GF-D8 (cell line): Measurements from ENCODE around the gene MS4A1.
"Not testable (repeated sequence)": the region's sequence is repeated elsewhere in the genome, so short reads cannot be mapped to it uniquely, and the experiment has no call there.

Source experiments
- DNase-seq: peaks from one replicate; lab custom pipeline; 2025; lab: John Stamatoyannopoulos, UW

Gene MS4A1

GRCh38 chr11:60502221-60502775, 46.7 kb downstream of the MS4A1 start:
- no peak for DNase-seq

DNA sequence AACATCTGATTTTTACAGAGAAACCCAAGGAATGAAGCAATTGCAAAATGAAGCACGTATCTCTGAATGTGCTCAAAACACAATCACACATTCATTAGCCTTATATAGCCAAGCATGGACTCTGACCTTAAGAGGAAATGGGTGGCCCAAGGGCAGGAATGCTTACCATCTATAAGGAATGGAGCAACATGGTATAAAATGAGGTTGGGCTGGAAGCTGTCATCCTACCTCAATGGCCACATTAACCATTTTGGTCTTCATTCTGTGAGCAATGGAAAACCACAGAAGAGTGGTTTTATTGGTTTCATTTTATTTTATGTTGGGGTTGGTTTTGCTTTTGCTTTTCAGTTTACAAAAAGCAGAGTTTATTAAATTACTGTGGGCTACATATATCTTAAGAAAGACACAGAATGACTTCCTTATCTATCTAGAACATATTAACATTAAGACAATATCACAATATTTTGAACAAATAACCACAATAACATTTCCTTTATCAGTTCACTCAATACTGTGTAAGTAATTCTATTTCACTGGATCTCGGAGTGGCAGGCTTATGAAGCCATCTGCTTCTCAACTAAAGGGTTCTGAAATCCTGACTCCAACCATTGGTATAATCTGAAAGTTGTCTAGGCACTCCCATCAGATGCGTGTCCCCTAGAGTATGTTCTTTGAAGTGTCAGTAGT, 48.7 kb downstream of the MS4A1 start:
- no peak for DNase-seq

DNA sequence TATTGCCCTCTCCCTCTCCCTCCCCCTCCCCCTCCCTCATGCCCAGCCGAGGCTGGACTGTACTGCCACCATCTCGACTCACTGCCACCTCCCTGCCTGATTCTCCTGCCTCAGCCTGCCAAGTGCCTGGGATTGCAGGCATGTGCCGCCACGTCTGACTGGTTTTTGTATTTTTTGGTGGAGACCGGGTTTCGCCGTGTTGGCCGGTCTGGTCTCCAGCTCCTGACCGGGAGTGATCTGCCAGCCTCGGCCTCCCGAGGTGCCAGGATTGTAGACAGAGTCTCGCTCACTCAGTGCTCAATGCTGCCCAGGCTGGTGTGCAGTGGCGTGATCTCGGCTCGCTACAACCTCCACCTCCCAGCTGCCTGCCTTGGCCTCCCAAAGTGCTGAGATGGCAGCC, 54.0 kb downstream of the MS4A1 start:
- DNase-seq = not testable (repeated sequence)

DNA sequence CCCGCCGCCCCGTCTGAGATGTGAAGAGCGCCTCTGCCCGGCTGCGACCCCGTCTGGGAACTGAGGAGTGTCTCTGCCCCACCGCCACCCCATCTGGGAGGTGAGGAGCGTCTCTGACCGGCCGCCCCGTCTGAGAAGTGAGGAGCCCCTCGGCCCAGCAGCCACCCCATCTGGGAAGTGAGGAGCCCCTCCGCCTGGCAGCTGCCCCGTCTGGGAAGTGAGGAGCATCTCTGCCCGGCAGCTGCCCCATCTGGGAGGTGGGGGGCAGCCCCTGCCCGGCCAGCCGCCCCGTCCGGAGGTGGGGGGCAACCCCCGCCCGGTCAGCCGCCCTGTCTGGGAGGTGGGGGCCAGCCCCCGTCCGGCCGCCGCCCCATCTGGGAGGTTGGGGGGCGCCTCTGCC, 54.6 kb downstream of the MS4A1 start:
- DNase-seq = not testable (repeated sequence)

DNA sequence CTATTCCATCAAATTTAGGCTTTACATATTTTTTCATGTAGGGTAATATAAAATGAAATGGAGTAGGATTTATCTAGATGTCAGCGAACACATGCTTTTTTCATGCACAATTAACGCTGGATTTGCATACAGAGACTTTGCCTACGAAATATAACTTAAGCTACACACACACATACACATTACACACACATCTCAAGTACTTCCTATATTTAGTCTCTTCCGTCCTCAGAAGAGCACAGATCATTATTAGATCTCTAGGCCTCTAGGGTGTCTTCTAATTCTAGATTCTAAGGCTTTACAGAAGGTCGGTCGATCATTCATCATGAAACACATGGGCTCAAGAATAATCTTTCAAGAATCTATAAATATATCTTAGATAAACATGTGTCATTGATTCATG, 55.7 kb downstream of the MS4A1 start:
- no peak for DNase-seq

DNA sequence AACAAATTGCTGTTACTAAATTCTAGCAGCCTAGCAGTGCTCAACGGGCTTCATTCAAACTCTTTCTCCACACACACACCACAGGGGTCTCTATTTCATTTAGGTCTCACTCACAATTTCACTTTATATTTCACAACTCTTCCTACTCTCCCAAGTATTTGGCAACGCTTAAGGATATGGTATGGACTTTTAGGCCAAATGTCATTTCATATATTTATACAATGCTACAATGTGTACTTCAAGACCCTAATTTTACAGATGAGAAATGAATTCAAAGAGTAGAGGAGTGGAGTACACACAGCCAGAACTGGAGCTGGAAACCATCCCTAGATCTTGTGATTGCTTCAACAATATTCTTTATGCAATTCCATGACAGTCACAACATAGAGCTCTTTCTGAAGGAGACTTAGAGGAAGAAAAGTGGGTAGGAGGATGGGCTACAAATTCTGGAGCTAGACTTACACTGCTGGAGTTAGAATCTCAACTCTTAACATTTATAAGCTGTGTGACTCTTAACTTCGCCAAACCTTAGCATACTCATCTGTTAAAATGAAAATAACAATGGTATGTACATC, 57.1 kb downstream of the MS4A1 start:
- no peak for DNase-seq

- DNase-seq = no peak
These were observed 58.1 kb downstream of the MS4A1 start for GRCh38 chr11:60513496-60514460.

- DNase-seq = no peak
These were observed 59.7 kb downstream of the MS4A1 start, which contains the start of gene MS4A13 for GRCh38 chr11:60515144-60515855. MS4A13 (plus strand) TSS chr11:60515392; CDS start chr11:60518084, 2,692 bp downstream.
